T-helper 1 cell treated with Interleukin-12 subunit alpha and Interleukin-12 subunit beta and Interleukin-4 antibody, amounts not matched to agents 30 μg/mL and 1 μg/mL, for 36 hours (primary cell): ENCODE data around the gene MGLL.

Source experiments
- H3K27ac Mint-ChIP-seq: one replicate; pipeline ENCODE4 v1.8.0; 2021; ENCODE audit warnings: mild to moderate bottlenecking, mixed read lengths
- H3K27me3 Mint-ChIP-seq: one replicate; pipeline ENCODE4 v1.8.0; 2021; ENCODE audit warnings: low read depth, mixed read lengths
- H3K36me3 Mint-ChIP-seq: one replicate; pipeline ENCODE4 v1.8.0; 2021; ENCODE audit warnings: low read depth, mixed read lengths
- H3K4me1 Mint-ChIP-seq: one replicate; pipeline ENCODE4 v1.8.0; 2021; ENCODE audit warnings: low read depth, mixed read lengths
- H3K4me3 Mint-ChIP-seq: one replicate; pipeline ENCODE4 v1.8.0; 2021; ENCODE audit warnings: mild to moderate bottlenecking, moderate library complexity, mixed read lengths
- H3K9me3 Mint-ChIP-seq: one replicate; pipeline ENCODE4 v1.8.0; 2021; ENCODE audit warnings: mixed read lengths

The MGLL gene

DNA sequence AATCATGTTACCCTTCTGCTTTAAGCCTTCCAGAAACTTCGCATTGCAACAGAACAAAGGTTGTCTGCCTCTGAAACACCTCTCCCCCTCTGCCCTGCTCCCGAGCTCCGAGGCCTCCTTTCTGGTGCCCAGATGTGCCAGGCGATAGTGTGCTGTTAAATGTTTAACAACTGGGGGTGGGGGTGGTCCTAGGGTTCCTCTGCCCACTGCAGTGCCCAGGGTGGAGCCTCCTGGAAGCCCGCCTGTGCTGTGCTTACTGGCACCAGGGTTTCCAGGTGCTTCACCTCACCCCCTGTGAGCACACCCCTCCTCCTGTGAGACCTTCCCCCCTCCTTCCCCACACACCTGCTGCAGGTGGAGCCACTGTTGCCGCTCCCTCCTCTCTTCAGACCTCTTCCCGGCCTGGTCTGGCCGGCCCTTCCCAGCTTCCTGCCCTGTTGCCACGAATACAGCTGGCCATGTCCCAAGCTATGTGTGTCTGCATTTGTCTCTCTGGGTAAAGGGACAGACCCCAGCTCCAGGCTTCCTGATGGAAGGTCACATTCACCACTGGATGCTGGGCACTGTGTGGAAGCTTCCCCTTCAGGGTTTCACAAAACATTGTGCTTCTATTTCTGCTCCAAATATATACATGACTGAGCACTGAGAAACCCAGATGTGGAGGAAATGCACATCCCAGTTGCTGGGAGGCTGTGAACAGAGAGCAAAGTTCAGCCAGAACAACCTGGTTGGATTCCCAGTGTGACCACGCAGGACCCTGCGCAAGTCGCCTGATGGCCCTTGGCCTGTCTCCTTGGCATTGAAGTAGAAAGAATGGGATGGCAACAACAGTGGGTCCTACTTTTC lies 37.2 kb downstream of the MGLL start:
- H3K36me3 Mint-ChIP-seq = no peaks in the 10 kb centered on the region
- H3K27ac Mint-ChIP-seq = no peak overlapping the region
- no peaks in the 10 kb centered on the region for H3K9me3 Mint-ChIP-seq
- no peaks in the 10 kb centered on the region for H3K4me1 Mint-ChIP-seq
- H3K27me3 Mint-ChIP-seq = no peaks in the 10 kb centered on the region
- H3K4me3 Mint-ChIP-seq = no peak overlapping the region

DNA sequence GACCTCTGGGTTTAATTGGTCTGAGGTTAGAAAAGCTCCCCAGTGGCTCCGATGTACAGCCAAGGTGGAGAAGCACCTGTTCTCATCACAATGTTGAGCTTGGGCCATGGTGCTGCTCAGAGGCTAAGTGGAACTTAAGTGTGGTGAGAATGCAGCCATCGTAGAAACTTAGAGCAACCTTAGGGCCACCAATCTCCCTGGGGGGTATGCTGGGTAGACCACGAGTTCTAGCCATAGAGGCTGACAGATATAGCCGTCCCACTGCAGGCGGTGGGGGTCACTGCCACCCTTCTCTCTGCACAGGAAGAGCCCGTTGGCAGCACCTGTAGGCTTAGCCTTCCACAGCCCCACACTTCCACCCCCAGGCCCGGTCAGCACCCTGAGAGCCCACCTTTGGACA lies 38.0 kb downstream of the MGLL start:
- no peak overlapping the region for H3K27ac Mint-ChIP-seq
- H3K36me3 Mint-ChIP-seq = no peaks in the 10 kb centered on the region
- peaks cover 5% of the 10 kb centered on the region for H3K4me1 Mint-ChIP-seq
- H3K4me3 Mint-ChIP-seq = no peak overlapping the region
- H3K27me3 Mint-ChIP-seq = no peaks in the 10 kb centered on the region
- no peaks in the 10 kb centered on the region for H3K9me3 Mint-ChIP-seq

- Mint-ChIP-seq H3K36me3 (no peaks in the 10 kb centered on the region), H3K9me3 (no peaks in the 10 kb centered on the region), H3K4me1 (peaks cover 5% of the 10 kb centered on the region), H3K4me3 (no peak overlapping the region), H3K27me3 (no peaks in the 10 kb centered on the region), H3K27ac (no peak overlapping the region)
Observed at GRCh38 chr3:127783642-127784160, 38.6 kb downstream of the MGLL start.

- Mint-ChIP-seq H3K27ac (no peak overlapping the region), H3K4me1 (peaks cover 5% of the 10 kb centered on the region)
Observed at GRCh38 chr3:127783166-127783565, 39.1 kb downstream of the MGLL start.

GRCh38 chr3:127781411-127782001 lies 40.8 kb downstream of the MGLL start:
- peaks cover 6% of the 10 kb centered on the region for H3K9me3 Mint-ChIP-seq

More at GRCh38 chr3:127783166-127783565, 39.1 kb downstream of the MGLL start:
- Mint-ChIP-seq H3K27me3 (no peaks in the 10 kb centered on the region), H3K36me3 (no peaks in the 10 kb centered on the region), H3K9me3 (no peaks in the 10 kb centered on the region), H3K4me3 (no peak overlapping the region)

DNA sequence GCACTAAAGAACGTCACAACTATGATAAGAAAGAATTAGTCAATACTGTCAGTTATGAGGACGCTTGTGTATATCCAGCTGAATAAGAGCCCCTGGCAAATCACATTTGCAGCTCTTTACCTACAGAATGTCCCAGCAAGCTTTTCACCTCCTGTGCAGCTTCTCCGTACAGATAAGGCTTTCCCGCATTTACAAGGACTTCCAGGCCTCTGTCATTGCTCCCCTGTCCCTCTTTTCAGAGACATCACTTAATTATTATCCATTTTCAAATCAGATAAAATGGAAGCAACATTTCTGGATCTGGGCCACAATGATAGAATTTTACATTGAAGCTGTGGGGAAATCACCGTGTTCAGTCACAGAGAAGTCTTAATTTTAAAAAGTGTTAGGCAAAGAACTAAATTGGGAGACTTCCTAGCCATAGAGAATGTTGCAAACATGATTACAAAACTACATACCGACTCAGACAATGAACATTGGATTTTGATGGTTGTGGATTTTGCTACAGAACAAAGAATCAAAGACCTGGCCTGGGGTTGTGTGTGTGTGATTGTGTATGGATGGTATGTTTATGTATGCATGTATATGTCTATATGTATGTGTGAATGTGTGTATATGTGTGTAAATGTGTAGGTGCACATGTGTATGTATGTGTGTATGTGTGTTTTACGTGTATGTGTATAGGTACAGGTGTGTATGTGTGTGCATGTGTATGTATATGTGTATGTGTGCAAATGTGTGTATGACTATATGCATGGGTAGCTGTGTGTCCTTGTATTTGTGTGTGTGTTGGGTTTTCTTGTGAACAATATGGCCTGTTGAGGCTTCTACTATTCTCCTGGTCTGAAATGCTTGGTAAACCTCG lies 41.5 kb downstream of the MGLL start:
- Mint-ChIP-seq H3K4me1 (peaks cover 6% of the 10 kb centered on the region), H3K27me3 (no peaks in the 10 kb centered on the region), H3K9me3 (peaks cover 8% of the 10 kb centered on the region), H3K4me3 (no peak overlapping the region), H3K27ac (no peak overlapping the region), H3K36me3 (peaks cover 1% of the 10 kb centered on the region)

More at GRCh38 chr3:127781411-127782001, 40.8 kb downstream of the MGLL start:
- Mint-ChIP-seq H3K4me3 (no peak overlapping the region), H3K4me1 (peaks cover 6% of the 10 kb centered on the region), H3K27ac (no peak overlapping the region), H3K36me3 (peaks cover 1% of the 10 kb centered on the region), H3K27me3 (no peaks in the 10 kb centered on the region)

- H3K4me1 Mint-ChIP-seq = peaks cover 6% of the 10 kb centered on the region
- H3K36me3 Mint-ChIP-seq = peaks cover 1% of the 10 kb centered on the region
- H3K4me3 Mint-ChIP-seq = no peak overlapping the region
- no peak overlapping the region for H3K27ac Mint-ChIP-seq
- H3K27me3 Mint-ChIP-seq = no peaks in the 10 kb centered on the region
- peaks cover 8% of the 10 kb centered on the region for H3K9me3 Mint-ChIP-seq
Observed at GRCh38 chr3:127779747-127780146, 42.6 kb downstream of the MGLL start.

DNA sequence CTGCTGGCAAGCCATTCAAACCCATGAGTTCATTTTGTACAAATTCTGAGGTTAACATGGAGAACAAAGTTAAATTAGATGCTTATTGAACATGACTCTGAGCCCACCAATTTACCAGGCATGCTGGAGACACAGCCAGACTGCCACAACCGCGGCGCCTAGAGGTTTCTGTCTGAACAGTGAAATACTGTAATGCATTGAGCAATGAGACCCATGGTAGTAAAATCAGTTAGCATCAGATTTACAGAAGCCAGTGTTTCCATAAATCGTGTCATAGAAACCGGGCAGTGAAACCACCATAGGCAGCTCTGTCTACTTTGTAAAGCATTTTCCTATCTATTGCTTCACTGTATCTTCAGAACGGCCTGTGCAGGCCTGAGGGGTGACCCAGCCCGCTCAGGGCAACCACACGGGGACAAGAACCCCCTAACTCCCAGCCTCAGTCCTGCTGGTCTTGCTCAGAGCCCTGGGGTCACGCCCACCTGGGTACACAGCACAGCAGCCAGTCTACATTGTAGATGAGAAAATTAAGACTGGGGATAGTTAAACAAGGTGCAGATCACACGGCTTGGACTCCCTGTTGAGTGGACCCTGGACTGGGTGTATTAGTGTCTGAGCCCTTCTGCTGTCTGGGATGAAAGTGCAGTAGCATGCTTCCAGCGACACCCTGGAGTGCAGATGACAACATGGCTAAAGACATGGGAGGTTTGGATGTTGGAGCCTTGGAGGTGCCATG lies 44.2 kb downstream of the MGLL start:
- H3K4me1 Mint-ChIP-seq = peaks cover 6% of the 10 kb centered on the region
- no peak overlapping the region for H3K27ac Mint-ChIP-seq
- H3K4me3 Mint-ChIP-seq = no peak overlapping the region
- H3K27me3 Mint-ChIP-seq = no peaks in the 10 kb centered on the region
- H3K9me3 Mint-ChIP-seq = peaks cover 8% of the 10 kb centered on the region
- H3K36me3 Mint-ChIP-seq = peaks cover 1% of the 10 kb centered on the region

DNA sequence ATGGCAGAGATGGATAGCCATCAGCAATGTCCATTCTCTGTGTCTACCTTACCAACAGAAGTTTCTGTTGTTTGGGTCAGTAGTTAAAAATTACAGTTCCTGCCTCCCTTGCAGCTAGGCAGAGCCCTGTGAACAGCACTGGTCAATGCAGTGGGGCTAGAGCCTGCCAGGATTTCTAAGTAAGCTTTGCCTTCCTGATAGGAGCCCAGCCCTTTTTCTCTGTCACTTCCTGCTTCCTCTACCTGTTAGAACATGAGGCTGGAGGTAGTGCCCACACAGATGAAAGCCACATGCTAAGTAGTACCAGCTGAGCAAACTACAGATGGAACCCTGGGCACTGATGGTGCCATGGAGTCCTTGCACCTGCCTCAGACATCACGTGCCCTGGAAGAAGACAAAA lies 45.0 kb downstream of the MGLL start:
- Mint-ChIP-seq H3K36me3 (peaks cover 1% of the 10 kb centered on the region), H3K4me3 (no peak overlapping the region), H3K4me1 (peaks cover 6% of the 10 kb centered on the region), H3K9me3 (peaks cover 8% of the 10 kb centered on the region), H3K27ac (peak overlapping the region; percentile 3), H3K27me3 (no peaks in the 10 kb centered on the region)

GRCh38 chr3:127776347-127776746 lies 46.0 kb downstream of the MGLL start:
- peaks cover 8% of the 10 kb centered on the region for H3K9me3 Mint-ChIP-seq
- H3K4me1 Mint-ChIP-seq = peaks cover 6% of the 10 kb centered on the region
- H3K36me3 Mint-ChIP-seq = peaks cover 1% of the 10 kb centered on the region
- no peak overlapping the region for H3K27ac Mint-ChIP-seq
- H3K27me3 Mint-ChIP-seq = no peaks in the 10 kb centered on the region
- no peak overlapping the region for H3K4me3 Mint-ChIP-seq

DNA sequence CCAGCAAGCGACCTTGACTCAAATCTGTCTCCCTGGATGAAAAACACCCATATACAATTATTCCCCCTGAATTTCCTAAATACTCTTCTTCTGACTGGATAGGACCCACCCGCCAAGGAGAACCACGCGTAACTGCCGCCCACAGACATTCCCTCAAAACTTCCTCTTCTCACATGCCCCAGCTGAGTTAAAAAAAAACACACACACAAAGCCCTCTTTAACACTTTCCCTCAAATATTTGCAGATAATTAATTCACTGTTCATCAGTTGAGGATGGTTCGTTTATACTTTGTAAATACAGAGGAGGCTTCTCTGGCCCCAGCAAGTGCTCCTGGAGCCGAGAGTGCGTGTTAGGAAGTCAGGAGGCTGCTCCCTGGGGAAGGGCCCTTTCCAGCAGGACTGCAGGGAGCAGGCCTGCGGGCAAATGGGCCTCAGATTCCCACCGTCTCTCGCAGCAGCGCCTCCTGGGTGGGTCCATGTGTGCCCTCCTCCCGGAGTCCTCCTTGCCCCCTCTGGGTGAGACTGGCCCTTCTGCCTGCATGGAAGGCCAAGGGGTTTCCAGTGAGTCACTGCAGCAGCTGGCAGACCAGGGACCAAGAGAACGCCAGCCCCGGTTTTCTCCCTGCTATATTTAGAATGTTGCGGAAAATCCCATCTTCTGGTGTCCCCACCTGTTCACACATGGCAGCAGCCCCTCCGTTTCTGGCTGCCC lies 46.8 kb downstream of the MGLL start:
- no peak overlapping the region for H3K4me3 Mint-ChIP-seq
- H3K4me1 Mint-ChIP-seq = peaks cover 6% of the 10 kb centered on the region
- no peaks in the 10 kb centered on the region for H3K27me3 Mint-ChIP-seq
- peaks cover 1% of the 10 kb centered on the region for H3K36me3 Mint-ChIP-seq
- H3K9me3 Mint-ChIP-seq = peaks cover 8% of the 10 kb centered on the region
- H3K27ac Mint-ChIP-seq = no peak overlapping the region

DNA sequence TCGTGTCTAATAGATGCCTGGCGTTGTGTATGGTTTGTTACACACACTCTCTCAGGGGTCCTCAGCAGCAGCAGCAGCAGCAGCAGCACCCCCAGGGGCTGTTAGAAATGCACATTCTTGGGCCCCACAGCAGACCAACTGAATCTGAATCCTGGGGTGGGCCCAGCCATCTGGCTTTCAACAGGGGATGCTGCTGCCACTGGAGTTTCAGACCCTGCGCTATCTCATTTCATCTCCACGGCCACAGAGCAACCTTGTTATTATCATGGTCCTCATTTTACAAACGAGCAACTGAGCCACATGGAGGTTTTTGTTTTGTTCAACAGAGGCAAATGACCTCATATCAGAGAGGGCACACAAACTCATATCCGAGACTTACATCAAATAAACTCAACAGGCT lies 47.7 kb downstream of the MGLL start:
- no peak overlapping the region for H3K27ac Mint-ChIP-seq
- no peak overlapping the region for H3K4me3 Mint-ChIP-seq
- no peaks in the 10 kb centered on the region for H3K27me3 Mint-ChIP-seq
- H3K9me3 Mint-ChIP-seq = peaks cover 8% of the 10 kb centered on the region
- peaks cover 4% of the 10 kb centered on the region for H3K4me1 Mint-ChIP-seq
- H3K36me3 Mint-ChIP-seq = peaks cover 1% of the 10 kb centered on the region

GRCh38 chr3:127773752-127774395 lies 48.4 kb downstream of the MGLL start:
- H3K27me3 Mint-ChIP-seq = no peaks in the 10 kb centered on the region
- H3K36me3 Mint-ChIP-seq = peaks cover 1% of the 10 kb centered on the region
- H3K9me3 Mint-ChIP-seq = peaks cover 8% of the 10 kb centered on the region
- peaks cover 1% of the 10 kb centered on the region for H3K4me1 Mint-ChIP-seq
- no peak overlapping the region for H3K27ac Mint-ChIP-seq
- no peak overlapping the region for H3K4me3 Mint-ChIP-seq
